Stomach (tissue), 9 donors: Measurements from ENCODE around the gene DHRS7B. TPM values are rescaled to one million over a fixed set of nuclear protein-coding genes. Genes with fewer than 3 reads are reported as not detected.

Experiments used
- DNase-seq, 2 donors: peaks; one replicate each; pipeline versions ENCODE4 v3.0.0 to v3.0.0-alpha.2; 2013 to 2019
- H3K27ac ChIP-seq, 5 donors: fragments of 200-600 bp in 4 of 5; sonication (generic) in 4 of 5; one replicate each; pipeline ENCODE4 v1.5.1; 2013 to 2019; ENCODE audit warnings: mild to moderate bottlenecking in 1 of 5, moderate library complexity in 1 of 5
- H3K27me3 ChIP-seq, 3 donors: fragments of 200-600 bp; sonication (generic); one replicate each; pipeline ENCODE4 v1.5.1; 2017 to 2019; ENCODE audit warnings: mixed run types in 1 of 3
- H3K36me3 ChIP-seq, 4 donors: fragments of 200-600 bp; sonication (generic); 1 replicate in 3 of 4; 2 replicates in 1 of 4; pipeline ENCODE4 v1.5.1; 2016 to 2019
- H3K4me1 ChIP-seq, 4 donors: fragments of 200-600 bp; sonication (generic); one replicate each; pipeline ENCODE4 v1.5.1; 2016 to 2019
- H3K4me3 ChIP-seq, 4 donors: fragments of 200-600 bp; sonication (generic) in 3 of 4; one replicate each; pipeline ENCODE4 v1.5.1; 2016 to 2019; ENCODE audit warnings: mild to moderate bottlenecking in 1 of 4
- H3K9me3 ChIP-seq, 4 donors: fragments of 200-600 bp; sonication (generic); one replicate each; pipeline ENCODE4 v1.5.1; 2016 to 2019
- CTCF ChIP-seq, 7 experiments: fragments of 450-650 bp in 4 of 7; fragments of 200-600 bp in 3 of 7; sonication (generic) in 3 of 7; IDR thresholded peaks; one replicate each; pipeline ENCODE4 v1.5.1; 2016 to 2019; ENCODE audit warnings: antibody characterized with exemption in 7 of 7, control low read depth in 2 of 7, mild to moderate bottlenecking in 1 of 7
- EP300 ChIP-seq: sonication (generic); formaldehyde crosslinking; IDR thresholded peaks from one replicate; pipeline ENCODE4 v1.6.1; 2017; ENCODE audit warnings: antibody characterized with exemption
- POLR2A ChIP-seq, 4 donors: fragments of 450-650 bp; IDR thresholded peaks; one replicate each; pipeline ENCODE4 v1.6.1; 2016; ENCODE audit warnings: antibody characterized with exemption in 4 of 4, control low read depth in 2 of 4, mild to moderate bottlenecking in 1 of 4, moderate library complexity in 1 of 4
- POLR2AphosphoS5 ChIP-seq, 3 donors: sonication (generic); formaldehyde crosslinking; IDR thresholded peaks; one replicate each; pipeline ENCODE4 v1.6.1; 2016; ENCODE audit warnings: antibody characterized with exemption in 3 of 3
- WGBS, 5 donors: extraction: QIAGEN DNeasy Blood & Tissue Kit in 3 of 5; methylation state at CpG; one replicate each; pipeline versions ENCODE4 v1.1.5 to v1.1.7; 2013 to 2018; 5-methylcytosine and 5-hydroxymethylcytosine counted together
- intact Hi-C: fragments of 100-400 bp; cut with DNase I; formaldehyde crosslinking; loops from one replicate; pipeline ENCODE4 v1.15.1; 2023; ENCODE audit warnings: low total_unique reads
- polyA plus RNA-seq, 3 donors: library from polyadenylated mRNA; stranded (reverse); fragments of 200-250 nt; gene quantifications; one replicate each; pipeline ENCODE4 v1.2.3, GENCODE V29; 2013
- total RNA-seq, 5 donors: library from RNA; depleted of rRNA; stranded (reverse); fragments of >200 nt; gene quantifications; one replicate each; pipeline versions ENCODE4 v1.1.0 to v1.2.3, GENCODE V29; 2014 to 2016
- donor health status: healthy with polysubstance abuse.
- donor health status: Bipolar disorder and iron deficiency.
- donor health status: healthy.

Gene DHRS7B
- total and polyA plus RNA-seq, 8 donors, result 5.8 to 32.9 (median 20.3) TPM; not detected in 1

- H3K4me1 ChIP-seq, result no peaks in the 10 kb centered on the region
- intact Hi-C loops, result no loop called here
- peaks cover 0 to 4% (median 0%) of the 10 kb centered on the region in 4 donors for H3K9me3 ChIP-seq
- TF ChIP-seq CTCF (IDR thresholded peaks at IDR 0.05), result no peak
- no peak for TF ChIP-seq POLR2A (IDR thresholded peaks at IDR 0.05)
- TF ChIP-seq POLR2AphosphoS5 (IDR thresholded peaks at IDR 0.05), result no peak
- TF ChIP-seq EP300, result no peak
- H3K4me3 ChIP-seq, result no peak overlapping the region
- DNase-seq, result no peak
- WGBS, 5 donors, result 48 to 71% (median 63%) methylated on average over 5 to 6 of the region's 6 CpGs
- no peak overlapping the region for H3K27ac ChIP-seq
- no peaks in the 10 kb centered on the region for H3K36me3 ChIP-seq
- no peaks in the 10 kb centered on the region for H3K27me3 ChIP-seq
Measured at GRCh38 chr17:21231533-21231932, 104.8 kb downstream of the DHRS7B start.

GRCh38 chr17:21232033-21232749 lies 105.4 kb downstream of the DHRS7B start:
- 88 to 95% (median 93%) methylated on average over 4 of the region's 4 CpGs for WGBS, 5 donors
- Histone ChIP-seq H3K27ac (no peak overlapping the region), H3K27me3 (no peaks in the 10 kb centered on the region), H3K4me3 (no peak overlapping the region), H3K4me1 (no peaks in the 10 kb centered on the region), H3K9me3 (peaks cover 0 to 4% (median 0%) of the 10 kb centered on the region in 4 donors), H3K36me3 (no peaks in the 10 kb centered on the region)
- intact Hi-C loops, result no loop called here
- TF ChIP-seq CTCF (IDR thresholded peaks at IDR 0.05), result no peak
- no peak for TF ChIP-seq EP300
- TF ChIP-seq POLR2A (IDR thresholded peaks at IDR 0.05), result no peak
- TF ChIP-seq POLR2AphosphoS5 (IDR thresholded peaks at IDR 0.05), result no peak
- no peak for DNase-seq

- TF ChIP-seq POLR2AphosphoS5 (IDR thresholded peaks at IDR 0.05), result no peak
- TF ChIP-seq POLR2A (IDR thresholded peaks at IDR 0.05), result no peak
- no peak for TF ChIP-seq EP300
- TF ChIP-seq CTCF (IDR thresholded peaks at IDR 0.05), result no peak
- intact Hi-C loops, result no loop called here
- Histone ChIP-seq H3K27me3 (no peaks in the 10 kb centered on the region), H3K9me3 (peaks cover 0 to 4% (median 0%) of the 10 kb centered on the region in 4 donors), H3K36me3 (no peaks in the 10 kb centered on the region), H3K4me3 (no peak overlapping the region), H3K27ac (no peak overlapping the region), H3K4me1 (no peaks in the 10 kb centered on the region)
- WGBS, 5 donors, result 66 to 73% (median 71%) methylated on average over 7 of the region's 7 CpGs
- DNase-seq, result no peak
Measured at GRCh38 chr17:21233581-21234347, 107.0 kb downstream of the DHRS7B start.

- WGBS, 5 donors, result 69 to 89% (median 79%) methylated on average over 1 of the region's 1 CpG
Measured at GRCh38 chr17:21235921-21236320, 109.2 kb downstream of the DHRS7B start.

More at GRCh38 chr17:21235921-21236320, 109.2 kb downstream of the DHRS7B start:
- no peak for TF ChIP-seq CTCF (IDR thresholded peaks at IDR 0.05)
- Histone ChIP-seq H3K27me3 (no peaks in the 10 kb centered on the region), H3K36me3 (peaks cover 0 to 2% (median 0%) of the 10 kb centered on the region in 4 donors), H3K9me3 (peaks cover 0 to 4% (median 0%) of the 10 kb centered on the region in 4 donors), H3K4me3 (no peak overlapping the region), H3K27ac (no peak overlapping the region), H3K4me1 (no peaks in the 10 kb centered on the region)
- DNase-seq, result no peak
- intact Hi-C loops, result no loop called here
